HG02970 (cell line): ENCODE measurements around the gene SANBR.
A peak's percentile ranks its signal among the peaks of the same experiment; 100 is the strongest.
"Not testable (repeated sequence)": the region's sequence is repeated elsewhere in the genome, so short reads cannot be mapped to it uniquely, and the experiment has no call there.

ENCODE experiments used
- ATAC-seq: cut with Tn5 transposase; IDR thresholded peaks from one replicate; pipeline ENCODE4 v1.9.1; 2021; ENCODE audit warnings: mild to moderate bottlenecking, moderate library complexity, moderate number of reproducible peaks; ENCODE audit not compliant: unreplicated experiment, low FRiP score

Gene SANBR

GRCh38 chr2:61065714-61066709, at the start of gene SANBR:
SANBR (plus strand) TSS chr2:61065871; CDS start chr2:61070351, 4,480 bp downstream.
- ATAC-seq, result peak; percentile 92

- no peak for ATAC-seq
Observed at GRCh38 chr2:61015976-61016375, 49.7 kb upstream of the SANBR start.

DNA sequence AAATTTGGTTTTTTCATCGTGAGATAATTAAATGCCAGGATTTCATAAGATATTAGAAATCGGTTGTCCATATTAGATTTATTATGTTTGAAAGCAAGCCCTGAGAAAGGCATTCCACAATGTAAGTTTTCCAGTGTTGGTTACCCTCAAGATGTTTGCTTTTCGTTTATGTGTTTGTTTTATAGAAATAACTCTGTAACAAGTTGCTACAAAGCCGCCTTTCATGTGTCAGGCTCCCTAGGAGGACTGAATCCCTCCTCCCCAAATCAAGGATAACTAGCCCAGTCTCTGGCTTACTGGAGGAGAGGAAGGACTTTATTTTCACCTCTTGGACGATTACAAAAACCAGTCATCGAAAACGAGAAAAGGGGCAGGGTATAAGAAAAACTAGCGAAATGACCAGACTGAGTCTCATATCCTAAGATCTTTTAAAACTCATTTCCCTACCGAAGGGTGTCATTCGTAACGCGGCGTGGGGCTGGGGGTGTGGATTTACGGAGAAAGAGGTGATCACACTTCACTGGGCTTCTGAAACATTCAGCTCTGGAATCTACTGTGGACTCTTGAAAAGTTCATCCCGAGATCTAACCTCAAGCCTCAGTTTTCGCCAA, 49.2 kb upstream of the SANBR start:
- no peak for ATAC-seq

DNA sequence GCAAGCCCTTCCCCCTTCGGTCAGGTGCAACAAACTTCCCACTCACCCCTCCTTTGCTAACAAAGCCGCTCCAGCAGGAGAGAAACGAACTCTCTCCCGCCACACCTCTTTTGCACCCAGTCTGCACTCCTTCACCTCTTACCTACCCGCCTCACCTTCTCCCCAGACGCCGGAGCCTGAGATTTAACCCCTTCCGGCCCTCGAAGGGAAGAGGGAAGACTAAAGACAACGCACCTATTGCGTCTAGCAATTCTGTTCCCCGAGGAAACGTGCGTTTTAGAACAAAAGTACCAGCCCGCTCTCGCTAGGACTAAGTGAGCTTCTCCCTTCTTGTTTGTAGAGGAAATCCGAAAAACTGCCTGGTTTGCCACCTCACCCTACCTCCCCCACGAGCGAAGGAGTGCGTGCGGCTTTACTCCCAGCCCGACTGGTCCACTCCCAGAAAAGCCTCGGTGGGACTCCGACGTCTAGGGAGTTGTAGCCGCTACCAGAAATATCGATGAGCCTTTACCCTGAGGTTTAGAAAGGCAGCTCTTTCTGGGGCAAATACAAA, 48.6 kb upstream of the SANBR start:
- ATAC-seq, result peak; percentile 62

DNA sequence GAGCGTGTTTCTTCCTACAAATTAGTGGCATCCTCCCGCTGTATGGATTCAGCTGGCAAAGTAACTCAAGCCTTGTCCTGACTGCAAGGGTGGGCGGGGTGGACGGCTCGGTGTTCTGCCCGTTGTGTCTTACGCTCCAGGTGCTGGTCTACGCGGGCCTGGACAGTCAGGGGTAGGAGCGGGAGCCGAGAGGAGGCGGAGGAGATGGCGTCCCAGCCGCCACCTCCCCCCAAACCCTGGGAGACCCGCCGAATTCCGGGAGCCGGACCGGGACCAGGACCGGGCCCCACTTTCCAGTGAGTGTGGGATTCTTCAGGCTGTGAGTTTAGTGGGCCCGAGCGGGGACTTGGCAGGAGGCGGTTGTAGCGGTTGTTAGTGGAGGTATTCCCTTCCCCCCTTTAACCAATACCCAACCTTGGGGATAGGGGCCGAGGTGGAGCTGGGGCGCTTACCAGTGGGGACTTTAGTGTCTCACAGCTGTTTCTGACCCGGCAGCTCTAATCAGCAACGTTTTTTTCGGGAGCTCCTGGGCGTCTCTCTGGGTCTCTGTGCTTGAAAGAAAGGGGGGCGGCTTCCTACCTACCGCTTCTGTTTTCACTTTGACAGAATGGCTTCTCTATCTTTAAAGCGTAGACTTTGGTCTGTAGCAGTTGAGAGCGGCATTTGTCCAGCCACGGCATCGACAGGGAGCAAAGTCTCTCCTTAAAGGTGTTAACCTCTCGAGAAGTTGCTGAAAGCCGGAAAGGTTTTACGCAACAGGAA, 47.9 kb upstream of the SANBR start, which contains the start of the genes PEX13 and PUS10:
Gene PEX13 (plus strand): TSS at position 165 of the 762 bp plus-strand sequence. CDS start 40 bp downstream, at position 205.
Gene PUS10 (minus strand): TSS at position 700 of the 762 bp plus-strand sequence. CDS start 6,365 bp downstream, outside the sequence.
- ATAC-seq, result peak; percentile 67

DNA sequence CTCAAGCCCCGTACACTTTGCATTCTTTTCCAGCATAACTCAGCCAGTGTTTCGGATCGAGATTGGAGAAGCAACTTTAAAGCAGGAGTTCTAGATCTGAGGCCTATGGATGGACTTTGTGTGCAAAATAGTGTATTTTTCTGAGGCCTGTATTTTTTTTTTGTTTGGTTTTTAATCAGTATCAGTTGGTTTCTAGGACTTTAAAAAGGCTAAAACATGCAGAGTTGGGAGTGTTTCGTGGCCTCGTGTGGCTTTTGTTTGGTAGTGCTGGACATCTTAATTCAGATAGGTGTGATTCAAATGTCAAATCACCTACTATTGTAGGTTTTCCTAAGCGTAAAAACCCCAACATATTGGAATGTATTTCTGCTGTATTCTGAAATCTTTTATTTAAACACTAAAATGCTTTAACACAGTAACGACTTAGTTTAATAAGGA, 47.3 kb upstream of the SANBR start:
- no peak for ATAC-seq

DNA sequence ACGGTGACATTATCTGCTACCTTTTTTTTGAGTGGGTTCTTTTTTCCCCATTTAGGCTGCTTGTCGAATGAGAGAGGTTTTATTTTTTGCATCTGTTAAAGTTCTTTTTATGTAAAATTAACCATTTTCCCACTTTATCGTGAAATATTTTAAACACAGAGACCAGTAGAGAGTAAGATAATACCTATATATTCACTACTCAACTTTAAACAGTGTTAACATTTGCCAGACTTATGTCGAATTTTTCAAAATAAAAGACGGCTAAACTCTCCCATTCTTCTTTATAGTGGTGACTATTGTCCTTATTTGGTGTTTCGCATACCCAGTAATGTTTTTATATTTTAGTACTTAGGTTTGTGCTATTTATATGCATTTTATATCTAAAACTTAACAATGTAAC, 46.9 kb upstream of the SANBR start:
- ATAC-seq, result no peak

GRCh38 chr2:61021228-61021660, 44.4 kb upstream of the SANBR start:
- no peak for ATAC-seq

- no peak for ATAC-seq
Observed at GRCh38 chr2:61023670-61024069, 42.0 kb upstream of the SANBR start.

GRCh38 chr2:61029533-61029932, 36.1 kb upstream of the SANBR start:
- ATAC-seq, result no peak

DNA sequence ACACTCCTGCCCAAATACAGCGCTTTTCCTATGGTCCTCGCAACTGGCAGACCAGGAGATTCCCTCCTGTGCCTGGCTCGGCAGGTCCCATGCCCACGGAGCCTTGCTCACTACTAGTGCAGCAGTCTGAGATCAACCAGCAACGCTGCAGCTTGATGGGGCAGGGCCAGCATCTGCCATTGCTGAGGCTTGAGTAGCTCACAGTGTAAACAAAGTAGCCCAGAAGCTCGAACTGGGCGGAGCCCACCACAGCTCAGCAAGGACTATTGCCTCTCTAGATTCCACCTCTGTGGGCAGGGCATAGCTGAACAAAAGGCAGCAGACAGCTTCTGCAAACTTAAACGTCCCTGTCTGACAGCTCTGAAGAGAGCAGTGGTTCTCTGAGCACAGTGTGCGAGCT, 31.1 kb upstream of the SANBR start:
- not testable (repeated sequence) for ATAC-seq

- ATAC-seq, result not testable (repeated sequence)
Observed at GRCh38 chr2:61036643-61037042, 29.0 kb upstream of the SANBR start.

- no peak for ATAC-seq
Observed at GRCh38 chr2:61042807-61043206, 22.9 kb upstream of the SANBR start.

- no peak for ATAC-seq
Observed at GRCh38 chr2:61044636-61045035, 21.0 kb upstream of the SANBR start.

DNA sequence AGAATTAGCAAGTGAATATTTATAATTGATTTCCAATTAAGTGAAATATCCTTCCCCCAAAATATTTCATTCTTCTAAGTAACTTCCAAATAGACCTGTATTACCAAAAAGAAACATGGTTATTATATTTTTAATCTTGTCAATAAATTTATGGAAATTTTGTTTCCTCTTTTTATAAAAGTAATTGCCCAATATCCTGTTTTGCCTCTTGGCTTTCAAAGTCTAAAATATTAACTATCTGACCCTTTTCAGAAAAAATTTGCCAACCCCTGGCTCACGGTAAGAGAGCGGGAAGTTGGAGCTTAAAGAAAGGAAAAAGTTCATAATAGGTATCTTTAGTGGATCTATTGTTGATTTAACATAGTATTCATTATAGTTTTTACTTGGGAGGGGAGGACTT, 20.4 kb upstream of the SANBR start:
- ATAC-seq, result no peak

DNA sequence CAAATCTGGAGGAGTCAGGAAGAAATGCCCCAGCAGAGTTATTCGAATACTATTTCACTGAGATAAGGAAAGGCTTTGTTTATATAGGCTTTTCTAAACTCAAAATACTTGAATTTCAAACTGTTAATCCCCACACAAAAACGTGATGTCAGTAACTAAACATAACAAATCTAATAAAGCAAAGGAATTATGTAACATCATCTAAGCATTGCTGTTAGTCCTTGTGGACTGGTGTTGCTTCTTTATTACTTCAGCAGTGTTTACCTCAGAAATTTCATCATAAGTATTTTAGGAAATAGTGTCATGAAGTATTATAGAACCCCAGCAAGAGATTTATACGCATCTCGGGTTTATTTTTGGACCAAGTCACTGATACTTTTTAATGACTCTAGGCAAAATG, 19.7 kb upstream of the SANBR start:
- ATAC-seq, result no peak

GRCh38 chr2:61055557-61055956, 10.1 kb upstream of the SANBR start:
- no peak for ATAC-seq

DNA sequence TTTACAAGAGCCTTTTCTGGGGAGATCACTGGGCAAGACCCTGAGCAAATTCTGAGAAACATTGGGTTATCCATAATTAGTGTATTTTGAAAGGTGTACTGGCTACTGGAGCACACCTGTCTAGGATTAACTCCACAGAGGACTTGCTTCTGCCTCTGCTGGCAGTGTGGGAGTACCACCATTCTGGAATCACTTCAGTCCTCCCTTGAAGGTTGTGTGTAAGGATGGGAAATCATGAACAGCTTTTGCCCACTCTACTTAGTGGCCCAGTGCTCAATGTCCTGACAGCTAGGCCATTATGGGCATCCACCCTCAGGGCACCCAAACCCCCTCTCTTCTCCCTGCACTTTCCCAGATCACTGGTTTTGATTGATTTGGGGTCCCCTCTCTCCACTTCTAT, 8.1 kb upstream of the SANBR start:
- no peak for ATAC-seq

DNA sequence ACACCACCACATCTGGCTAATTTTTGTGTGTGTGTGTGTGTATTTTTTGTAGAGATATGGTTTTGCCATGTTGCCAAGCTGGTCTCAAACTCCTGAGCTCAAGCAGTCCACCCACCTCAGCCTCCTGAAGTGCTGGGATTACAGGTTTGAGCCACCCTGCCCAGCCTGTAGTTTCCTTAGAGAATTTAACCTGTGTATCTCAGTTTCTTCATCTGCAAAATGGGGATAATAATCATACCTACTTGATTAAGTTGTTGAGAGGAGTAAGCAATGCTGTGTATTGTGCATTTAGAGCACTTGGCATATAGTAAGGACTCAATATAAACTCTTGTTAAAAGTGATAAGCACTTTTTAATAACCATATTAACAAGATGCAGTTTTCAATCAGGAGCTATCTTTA, 6.3 kb upstream of the SANBR start:
- no peak for ATAC-seq

GRCh38 chr2:61074100-61074499, 8.4 kb downstream of the SANBR start:
- ATAC-seq, result no peak
